AG08395 (cell line): ENCODE results near the gene SLC28A1.
"Not testable (repeated sequence)": the region's sequence is repeated elsewhere in the genome, so short reads cannot be mapped to it uniquely, and the experiment has no call there.

Experiments
- DNase-seq: peaks from one replicate; pipeline ENCODE4 v3.0.0; 2012; ENCODE audit warnings: mixed read lengths, low spot score

SLC28A1 gene

DNA sequence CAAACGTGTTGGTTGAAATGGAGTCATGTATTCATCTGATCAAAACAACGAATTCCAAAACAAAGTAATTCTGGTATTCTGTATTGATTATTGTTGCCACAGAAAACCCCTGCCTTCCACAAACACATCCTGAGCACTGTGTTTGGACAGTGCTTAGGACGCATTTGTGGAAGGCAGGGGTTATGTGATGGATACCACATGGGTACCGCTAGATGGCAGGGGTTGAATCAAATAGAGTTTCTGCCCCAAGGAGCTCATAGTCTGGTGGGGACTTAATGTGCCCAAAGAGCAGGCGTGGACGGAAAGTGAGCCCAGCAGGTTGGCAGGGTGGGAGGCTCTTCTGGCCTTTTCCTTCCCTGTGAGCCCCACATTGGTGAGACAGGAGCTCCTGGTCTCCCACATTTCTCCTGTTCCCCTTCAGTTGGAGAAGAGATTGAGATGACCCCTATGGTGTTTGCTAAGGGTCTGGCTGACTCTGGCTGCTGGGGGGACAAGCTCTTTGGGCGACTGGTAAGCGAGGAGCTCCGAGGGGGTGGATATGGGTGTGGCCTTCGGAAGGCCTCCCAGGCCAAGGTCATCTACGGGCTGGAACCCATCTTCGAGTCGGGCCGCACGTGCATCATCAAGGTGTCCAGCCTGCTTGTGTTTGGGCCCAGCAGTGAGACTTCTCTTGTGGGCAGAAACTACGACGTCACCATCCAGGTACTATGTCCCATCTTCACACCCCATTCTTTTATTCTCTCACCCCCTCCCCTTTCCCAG is 22.1 kb upstream of the SLC28A1 start:
- no peak for DNase-seq

DNA sequence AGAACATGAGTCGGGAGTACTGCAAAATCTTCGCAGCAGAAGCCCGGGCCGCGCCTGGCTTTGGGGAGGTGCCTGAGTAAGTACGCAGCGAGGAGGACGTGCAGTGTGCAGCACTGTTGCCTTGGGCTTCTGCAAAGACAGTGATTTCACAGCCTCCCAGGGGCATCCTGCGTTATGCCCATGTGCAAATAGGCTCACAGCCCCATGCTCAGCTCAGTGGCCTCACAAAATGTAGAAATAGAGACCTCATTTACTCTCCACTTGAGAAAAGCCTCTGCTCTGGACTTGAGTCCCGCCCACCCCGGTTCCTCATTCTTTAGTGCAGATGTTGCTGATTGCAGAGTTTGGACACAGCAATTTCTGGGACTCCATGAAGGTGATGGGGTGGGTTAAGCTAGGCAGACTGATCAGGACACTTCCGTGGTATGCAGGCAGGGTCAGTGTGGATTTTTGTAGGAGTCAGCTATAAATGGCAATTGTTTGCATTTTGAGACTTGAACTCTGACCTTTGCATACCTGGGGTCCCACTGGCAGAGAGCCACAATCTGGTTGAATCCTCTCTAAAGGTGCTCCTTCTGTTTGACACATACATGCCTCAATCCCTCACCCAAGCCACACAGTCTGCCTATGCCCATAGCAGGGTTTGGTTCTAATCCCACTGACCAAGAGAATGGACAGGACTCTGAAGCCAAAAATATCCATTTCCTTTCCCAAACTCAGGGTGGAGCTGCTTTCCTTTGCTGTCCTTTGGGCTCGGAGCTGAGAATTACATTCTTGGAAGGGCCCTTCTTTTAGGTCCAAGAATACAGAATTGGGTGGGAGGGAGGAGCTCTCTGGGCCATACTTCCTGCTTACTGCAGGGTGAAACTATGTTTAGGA is 20.7 kb upstream of the SLC28A1 start:
- peak; percentile 17 for DNase-seq

DNA sequence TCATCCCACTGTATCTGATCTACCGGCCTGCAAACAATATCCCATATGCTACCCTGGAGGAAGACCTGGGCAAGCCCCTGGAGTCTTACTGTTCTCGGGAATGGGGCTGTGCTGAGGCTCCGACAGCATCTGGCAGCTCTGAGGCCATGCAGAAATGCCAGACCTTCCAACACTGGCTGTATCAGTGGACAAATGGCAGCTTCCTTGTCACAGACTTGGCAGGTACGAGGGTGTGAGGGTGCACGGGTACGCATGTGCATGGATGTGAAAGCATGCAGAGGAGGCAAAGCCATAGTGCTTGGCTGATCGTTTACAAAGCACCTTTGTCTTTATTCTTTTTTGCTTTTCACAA is 20.0 kb upstream of the SLC28A1 start:
- no peak for DNase-seq

DNA sequence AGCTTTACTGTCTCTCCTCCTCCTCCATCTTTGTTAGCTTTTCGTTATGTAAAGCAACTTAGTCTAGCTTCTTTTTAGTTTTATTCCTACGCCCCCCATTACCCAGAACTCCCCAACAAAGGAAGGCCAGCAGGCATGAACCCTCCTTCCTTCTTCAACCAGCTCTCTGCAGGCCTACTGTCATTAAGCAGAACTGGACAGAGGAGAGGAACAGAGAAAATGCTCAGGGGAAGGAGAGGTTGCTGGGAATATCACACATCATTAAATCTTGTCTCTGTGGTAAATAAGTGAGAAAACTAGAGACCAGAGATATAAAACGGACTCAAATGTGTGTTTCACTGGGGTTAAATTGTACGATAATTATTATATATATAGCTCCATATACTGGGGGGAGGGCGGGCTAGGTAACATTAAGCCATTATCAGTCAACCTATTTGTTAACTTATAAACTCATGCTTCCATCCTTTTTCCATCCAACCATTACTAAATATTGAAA is 19.3 kb upstream of the SLC28A1 start:
- no peak for DNase-seq

DNA sequence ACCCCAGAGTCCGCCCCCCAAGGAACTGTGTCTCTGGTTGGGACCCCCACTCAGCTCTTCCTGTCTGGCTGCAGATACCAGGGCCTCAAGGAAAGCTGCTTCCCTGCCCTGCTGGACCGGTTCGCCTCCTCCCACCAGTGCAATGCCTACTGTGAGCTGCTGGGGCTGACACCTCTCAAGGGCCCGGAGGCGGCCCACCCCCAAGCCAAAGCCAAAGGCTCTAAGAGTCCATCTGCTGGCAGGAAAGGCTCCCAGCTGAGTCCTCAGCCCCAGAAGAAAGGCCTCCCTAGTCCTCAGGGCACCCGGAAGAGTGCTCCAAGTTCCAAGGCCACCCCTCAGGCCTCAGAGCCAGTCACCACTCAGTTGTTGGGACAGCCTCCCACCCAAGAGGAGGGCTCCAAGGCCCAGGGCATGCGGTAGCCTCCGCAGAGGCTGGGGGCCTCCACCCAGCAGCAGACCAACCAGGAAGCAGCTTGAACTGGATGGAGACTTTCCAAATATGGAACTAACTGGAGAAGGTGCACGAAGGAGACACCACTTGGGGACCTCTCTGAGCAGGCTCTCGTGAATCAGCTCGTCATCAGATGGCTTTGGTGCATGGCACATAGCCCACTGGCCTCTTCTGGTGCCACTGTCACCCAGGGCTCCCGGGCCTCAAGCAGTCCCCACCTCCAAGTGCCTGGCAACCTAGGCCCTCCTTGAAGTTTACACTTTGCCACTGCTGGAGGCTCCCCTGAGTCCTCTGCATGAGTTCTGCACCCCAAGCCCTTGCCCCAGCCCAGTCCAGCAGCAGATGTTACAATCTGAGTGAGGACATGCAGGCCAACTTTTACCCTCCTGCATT is 16.2 kb upstream of the SLC28A1 start:
- DNase-seq = no peak

DNA sequence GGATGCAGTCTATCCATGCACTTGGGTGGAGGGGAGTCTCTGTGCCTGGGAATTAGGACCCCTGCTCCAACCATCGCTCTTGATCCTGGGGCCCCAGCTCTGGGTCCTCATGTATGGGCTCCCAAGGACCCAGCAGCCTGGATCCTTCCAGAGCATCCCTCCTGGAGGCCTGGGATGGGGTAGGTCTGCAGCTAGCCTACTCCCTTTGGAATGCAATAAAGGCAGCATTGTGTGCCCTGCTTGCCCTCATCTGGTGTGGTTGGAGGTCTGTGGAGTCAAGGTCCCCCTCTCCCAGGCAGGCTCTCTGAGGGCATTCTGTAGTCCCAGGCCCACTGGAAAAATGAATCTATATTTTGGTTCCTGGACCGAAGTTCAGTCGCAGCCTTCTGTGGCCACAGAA is 15.0 kb upstream of the SLC28A1 start:
- DNase-seq = no peak

DNA sequence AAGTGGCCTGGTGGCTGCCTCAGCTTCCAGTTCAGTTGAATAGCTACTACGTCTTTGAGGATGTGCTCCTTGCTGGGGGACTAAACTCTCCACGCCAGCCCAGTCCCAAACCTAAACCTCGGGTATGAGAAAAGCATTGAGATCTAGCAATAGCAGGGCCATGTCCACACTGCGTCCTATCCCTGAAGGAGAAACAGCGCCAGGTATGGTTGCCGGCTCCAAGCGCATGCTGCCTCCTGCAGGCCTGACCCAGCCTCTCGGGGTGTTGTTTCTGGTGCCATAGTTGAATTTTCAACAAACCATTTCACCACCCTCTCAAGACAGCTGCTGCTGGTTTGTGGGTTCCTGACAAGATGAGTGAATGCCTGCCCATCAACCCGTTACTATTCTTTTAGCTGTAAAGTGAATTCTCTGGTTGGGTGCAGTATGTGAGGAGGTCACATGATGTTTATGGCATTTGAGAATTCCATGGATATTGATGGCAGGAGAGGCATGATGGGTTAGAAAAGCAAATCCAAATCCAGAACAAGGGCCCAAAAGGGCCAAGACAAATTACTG is 13.0 kb upstream of the SLC28A1 start:
- DNase-seq = no peak

DNA sequence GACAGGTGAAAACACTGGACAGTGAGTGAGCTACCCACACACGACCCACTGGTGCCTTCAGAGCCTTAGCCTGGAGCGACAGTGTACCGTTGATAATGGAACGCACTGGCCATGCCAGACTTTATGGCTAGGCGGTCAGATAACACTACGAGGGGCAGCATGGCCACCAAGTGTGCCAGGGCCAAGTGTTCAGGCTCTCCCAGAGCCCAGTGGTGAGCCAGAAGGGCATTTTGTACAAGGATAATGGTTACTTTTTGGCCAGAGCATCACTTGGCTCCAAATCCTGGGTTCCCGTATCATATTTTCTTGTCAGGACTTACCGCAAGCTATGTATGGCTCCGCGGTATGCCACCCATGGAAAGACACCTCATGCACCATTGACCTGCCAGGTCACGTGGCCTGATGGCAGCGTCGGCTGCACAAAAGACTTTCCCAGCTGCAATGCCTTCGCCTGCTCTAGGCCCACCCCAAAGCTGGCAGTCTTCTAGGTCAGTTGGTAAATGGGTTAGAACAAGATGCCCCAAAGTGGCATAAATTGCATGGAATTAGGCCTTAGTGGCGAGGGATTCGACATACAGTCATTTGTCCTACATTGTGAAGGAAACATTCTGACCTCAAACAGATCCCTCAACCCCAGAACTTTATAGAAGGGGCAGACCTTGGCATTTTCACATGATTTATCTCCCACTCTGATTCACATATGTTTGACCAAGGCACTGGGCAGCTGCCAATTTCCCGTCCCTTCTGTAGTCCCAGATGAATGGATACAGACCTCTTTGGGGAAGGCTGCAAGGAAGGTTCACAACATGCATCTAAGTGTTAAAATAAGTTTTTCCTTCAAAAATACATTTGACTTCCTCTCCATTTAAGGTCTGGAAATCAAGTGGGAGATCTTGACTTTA is 12.2 kb upstream of the SLC28A1 start:
- no peak for DNase-seq

DNA sequence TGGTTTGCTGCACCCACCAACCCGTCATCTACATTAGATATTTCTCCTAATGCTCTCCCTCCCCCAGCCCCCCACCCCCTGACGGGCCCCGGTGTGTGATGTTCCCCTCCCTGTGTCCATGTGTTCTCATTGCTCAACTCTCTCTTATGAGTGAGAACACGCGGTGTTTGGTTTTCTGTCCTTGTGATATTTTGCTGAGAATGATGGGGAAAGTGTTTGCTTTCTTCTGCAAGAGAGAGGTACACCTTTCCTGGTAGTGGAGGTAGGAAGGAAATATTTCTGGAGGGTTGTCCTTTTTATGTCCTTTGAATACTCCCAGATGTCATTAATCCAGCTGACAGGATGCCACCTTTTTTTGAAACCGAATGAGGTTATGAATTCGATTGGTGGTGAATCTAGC is 10.5 kb upstream of the SLC28A1 start:
- no peak for DNase-seq

DNA sequence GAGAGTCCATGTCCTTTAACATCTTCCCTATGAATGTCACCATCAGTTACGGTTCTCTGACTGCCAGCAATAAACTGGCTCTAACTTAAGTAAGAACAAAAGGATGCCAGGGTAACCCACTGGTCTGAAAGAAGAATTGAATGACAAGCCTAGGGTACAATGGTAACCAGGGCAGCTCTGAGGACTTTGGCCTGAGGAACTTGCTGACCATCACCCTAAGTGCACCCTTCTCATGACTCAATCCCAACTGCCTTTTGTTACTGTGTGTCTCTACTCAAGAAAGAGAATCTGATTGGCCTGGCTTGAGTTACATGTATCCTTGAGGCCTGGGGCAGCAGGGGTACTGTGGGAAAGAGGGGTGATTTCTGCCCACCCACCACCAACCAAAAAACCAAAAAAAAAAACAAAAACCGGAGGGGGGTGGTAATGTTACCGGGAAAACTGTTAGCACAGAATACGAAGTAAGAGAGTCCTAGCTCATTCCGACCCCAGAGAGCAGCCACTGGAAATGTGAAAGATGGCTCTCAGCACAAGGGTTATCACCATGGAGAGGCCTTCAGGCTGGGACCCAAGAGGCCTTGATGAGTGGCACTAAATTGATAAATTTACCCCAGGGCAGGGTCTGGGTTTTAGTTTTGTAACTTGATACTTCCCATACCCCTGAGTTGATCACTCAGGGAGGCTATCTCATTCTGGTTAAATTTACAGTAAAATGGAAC is 9.3 kb upstream of the SLC28A1 start:
- no peak for DNase-seq

DNA sequence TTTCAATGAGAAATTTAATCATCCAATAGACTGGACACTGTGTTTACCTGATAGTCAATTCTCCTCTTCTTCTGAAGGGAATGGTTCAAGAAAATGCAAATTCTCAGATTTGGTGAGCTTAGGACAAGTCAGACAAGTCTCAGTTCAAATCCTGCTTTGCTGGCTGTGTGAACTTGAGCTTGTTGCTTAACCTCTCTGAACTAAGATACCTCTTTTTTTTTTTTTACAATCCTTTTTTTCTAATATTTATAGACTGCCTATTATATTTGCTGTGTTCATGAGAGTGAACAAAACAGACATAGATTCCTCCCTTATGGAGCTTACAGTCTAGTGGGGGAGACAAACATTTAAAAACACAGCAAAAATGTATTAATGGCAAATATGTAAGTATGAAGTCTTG is 8.2 kb upstream of the SLC28A1 start:
- no peak for DNase-seq

DNA sequence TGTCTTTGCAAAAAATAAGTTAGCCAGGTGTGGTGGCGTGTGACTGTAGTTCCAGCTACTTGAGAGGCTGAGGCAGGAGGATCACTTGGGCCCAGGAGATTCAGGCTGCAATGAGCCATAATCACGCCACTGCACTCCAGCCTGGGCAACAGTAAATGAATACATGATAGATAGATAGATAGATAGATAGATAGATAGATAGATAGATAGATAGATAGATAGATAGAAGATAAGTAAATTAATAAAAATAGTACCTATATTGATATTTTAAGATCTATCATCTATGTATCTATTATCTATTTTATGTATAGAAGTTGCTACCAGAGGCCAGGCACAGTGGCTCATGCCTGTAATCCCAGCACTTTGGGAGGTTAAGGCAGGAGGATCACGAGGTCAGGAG is 6.8 kb upstream of the SLC28A1 start:
- DNase-seq = not testable (repeated sequence)

DNA sequence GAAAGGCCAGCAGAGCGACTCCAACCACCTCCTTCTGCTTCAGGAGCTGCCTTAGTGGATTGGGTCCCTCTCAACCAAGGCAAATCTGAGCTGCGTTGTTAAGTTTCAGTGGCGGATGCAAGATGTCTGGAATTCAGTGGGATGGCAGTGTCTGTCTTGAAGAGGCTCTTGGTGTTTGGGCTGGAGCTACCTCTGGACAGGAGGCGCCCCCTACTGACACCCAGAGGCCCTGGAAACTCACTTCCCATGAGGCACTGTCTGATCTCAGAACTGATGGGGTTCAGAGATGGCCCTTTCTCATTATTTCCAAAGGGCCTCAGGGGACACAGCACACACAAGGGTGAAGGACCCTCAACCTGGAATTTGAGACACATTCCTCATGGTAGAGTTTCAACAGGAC is 6.0 kb upstream of the SLC28A1 start:
- DNase-seq = peak; percentile 69

DNA sequence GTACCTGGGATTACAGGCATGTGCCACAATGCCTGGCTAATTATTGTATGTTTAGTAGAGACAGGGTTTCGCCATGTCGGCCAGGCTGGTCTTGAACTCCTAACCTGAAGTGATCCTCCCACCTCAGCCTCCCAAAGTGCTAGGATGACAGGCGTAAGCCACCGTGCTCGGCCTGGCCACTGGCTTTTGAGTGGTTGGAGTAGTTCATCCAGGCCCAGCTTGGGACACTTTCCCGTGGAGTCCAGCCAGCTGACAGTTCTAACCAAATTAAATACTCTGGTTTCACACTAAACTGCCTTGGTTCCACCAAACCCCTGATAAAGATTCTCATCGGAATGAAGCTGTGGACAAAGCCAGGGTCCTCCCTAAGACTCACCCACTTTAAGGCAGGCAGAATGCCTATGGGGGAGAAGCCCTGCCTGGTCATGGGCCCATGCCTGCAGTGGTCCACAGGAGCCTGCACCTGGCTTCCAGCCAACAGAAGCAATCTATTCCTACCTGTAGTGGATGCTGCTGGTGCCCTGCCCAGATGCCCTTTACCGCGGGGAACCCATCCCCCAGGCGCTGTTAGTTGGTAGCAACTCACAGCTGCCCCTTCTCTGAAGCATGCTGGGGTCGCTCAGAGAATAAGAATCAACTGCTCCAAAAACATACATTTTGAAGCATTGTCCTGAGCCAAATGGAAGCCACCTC is 5.2 kb upstream of the SLC28A1 start:
- no peak for DNase-seq

DNA sequence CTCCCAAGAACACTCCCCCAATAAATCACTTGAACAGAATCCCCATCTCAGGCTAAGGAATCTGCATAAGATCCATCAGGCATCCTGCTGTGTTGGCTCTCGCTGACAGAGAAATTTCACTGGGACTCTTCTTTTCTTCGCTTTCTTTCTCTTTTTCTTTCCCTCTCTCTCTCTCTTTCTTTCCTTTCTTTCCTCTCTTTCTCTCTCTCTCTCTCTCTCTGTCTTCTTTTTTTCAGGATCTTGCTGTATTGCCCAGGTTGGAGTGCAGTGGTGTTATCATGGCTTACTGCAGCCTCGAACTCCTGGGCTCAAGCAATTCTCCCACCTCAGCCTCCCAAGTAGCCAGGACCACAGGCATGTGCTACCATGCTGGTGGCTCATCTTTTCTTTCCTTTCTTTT is 4.5 kb upstream of the SLC28A1 start:
- no peak for DNase-seq

DNA sequence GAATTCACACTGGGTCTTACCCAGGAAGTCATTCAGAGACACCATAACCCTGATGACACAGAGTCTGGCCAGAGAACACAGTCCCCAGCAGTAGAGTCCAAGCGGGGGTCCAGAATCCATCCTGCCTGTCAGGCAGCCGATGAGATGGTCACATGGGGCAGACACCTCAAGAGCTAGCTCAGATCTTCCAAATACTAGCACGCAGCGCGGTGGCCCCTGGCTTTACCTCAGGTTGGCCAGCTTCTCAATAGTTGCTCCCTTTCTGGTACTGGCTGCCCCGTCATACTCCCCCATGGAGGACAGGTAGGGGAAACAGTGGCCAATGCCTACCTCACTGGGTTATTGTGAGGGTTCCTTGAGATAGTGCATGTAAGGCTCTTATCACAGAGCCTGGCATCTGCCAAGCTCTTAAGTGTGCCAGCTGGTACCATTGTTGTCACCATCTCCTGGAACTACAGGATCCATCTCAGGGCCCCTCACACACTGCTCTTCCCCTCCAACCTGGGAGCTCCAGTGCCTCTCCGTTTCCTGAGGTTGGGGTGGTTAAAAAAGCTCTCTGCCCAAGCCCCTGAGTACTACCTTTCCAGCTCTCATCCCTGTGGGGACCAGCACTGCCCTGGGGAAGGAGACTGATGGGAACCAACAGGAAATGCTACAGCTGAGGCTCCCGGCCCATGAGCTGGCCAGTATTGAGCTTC is 3.5 kb upstream of the SLC28A1 start:
- DNase-seq = no peak

DNA sequence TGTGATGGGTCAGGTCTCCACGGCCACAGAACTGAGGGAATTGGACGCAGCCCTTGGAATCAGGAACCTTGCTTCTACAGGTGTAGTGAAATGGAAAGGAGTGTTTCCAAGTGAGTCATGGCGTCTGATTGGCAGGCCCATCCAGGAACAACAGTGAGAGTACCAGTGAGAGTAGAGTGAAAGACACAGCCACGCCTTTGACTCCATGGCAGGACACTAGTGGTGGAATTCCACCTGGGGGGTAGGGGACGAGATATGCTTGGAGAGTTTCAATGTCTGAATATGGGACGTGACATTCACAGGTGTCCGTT is 3.0 kb upstream of the SLC28A1 start:
- no peak for DNase-seq

DNA sequence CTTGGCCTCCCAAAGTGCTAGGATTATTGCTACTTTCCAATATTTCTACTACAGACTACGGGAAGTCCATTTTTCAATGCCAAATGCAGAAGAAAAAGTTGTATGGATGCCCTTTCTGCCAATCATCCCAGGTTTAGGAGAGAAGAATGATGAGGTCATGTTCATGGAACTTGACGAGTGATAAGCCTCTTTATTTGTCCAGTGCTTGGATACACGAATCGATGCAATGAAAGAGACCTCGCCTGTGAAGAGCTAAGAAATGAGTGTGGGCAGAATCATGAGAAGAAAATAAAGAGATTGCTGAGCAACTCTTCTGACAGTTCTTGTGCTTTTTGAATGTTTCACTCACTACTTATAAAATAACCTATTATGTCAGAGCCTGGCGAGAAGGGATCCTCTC is 996 bp upstream of the SLC28A1 start:
- DNase-seq = no peak

DNA sequence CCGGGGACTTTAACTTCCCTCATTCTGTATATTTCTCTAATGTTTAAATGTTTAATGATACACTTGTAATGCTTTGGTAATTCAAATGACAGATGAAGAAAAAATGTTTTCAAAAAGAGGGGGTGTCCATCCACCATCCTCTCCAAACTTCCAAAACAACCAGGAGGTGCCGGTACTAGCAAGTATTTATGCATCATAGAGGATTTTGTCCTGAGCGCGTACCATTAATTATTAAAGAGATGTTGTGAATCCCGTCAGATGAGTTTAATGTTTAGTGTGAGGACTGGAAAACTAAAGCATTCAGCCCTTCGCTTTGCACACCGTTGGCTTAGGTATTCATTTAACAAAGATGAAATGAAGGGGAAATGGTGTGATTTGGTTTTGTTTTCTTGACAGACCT is 1.3 kb downstream of the SLC28A1 start:
- no peak for DNase-seq
